Stimulated activated CD8-positive, alpha-beta memory T cell treated with anti-CD3 and anti-CD28 coated beads, Interleukin-7, amount 100 ng/mL, for 24 hours (primary cell): ENCODE measurements around the gene TDRD9.

ENCODE experiments used
- DNase-seq: peaks from one replicate; pipeline ENCODE4 v3.0.0-alpha.2; 2020; ENCODE audit warnings: low read depth

The TDRD9 gene

DNA sequence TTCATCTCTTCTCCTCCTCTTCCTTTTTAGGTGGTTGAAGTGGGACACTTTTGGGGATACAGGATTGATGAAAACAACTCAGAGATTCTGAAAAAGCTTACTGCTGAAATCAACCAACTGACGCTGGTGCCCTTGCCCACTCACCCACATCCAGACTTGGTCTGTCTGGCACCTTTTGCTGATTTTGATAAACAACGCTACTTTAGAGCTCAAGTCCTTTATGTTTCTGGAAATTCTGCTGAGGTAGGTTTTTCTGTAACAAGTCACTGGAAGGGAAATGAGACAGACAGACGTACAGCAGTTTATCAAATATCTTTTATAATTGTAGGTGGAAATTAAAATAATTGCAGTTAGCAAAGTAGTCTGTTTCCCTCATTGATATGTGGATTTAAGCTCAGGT lies 97.3 kb downstream of the TDRD9 start:
- no peak for DNase-seq

DNA sequence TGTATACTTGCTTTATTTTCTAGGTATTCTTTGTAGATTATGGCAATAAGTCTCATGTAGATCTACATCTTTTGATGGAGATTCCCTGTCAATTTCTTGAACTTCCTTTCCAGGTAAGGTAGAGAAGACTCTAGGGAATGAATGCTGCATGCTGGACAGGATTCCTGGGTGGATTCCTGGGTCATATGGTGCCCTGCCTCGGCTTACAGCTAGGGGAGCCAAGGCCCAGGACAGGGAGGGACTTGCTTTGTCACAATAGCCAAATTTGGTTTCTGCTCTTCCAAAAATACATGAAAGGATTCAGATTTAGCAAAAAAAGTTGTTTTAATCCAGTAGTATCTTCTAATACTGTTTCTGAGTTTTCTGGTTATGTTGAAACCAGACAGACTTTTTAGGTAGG lies 97.8 kb downstream of the TDRD9 start:
- no peak for DNase-seq

GRCh38 chr14:104030958-104031357 lies 102.7 kb downstream of the TDRD9 start:
- no peak for DNase-seq

DNA sequence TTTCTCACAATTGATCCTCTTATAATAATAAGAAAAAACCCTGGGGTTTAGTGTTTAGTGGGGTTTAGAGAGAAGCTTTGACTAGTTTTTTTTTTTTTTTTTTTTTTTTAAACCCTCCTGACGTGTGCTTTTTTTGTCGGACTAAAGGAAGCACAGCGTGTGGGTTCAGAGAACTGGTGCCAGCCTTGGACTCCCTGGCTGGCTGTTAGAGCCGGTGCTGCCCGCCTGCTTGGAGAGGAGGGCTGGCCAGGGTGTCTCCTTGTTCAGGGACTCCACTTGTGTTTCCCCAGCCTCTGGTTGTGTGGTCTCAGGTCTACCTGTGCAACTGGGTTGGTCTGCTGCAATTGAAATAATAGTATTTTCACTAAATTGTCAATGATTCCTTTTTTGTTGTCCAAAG lies 103.1 kb downstream of the TDRD9 start:
- DNase-seq = no peak

DNA sequence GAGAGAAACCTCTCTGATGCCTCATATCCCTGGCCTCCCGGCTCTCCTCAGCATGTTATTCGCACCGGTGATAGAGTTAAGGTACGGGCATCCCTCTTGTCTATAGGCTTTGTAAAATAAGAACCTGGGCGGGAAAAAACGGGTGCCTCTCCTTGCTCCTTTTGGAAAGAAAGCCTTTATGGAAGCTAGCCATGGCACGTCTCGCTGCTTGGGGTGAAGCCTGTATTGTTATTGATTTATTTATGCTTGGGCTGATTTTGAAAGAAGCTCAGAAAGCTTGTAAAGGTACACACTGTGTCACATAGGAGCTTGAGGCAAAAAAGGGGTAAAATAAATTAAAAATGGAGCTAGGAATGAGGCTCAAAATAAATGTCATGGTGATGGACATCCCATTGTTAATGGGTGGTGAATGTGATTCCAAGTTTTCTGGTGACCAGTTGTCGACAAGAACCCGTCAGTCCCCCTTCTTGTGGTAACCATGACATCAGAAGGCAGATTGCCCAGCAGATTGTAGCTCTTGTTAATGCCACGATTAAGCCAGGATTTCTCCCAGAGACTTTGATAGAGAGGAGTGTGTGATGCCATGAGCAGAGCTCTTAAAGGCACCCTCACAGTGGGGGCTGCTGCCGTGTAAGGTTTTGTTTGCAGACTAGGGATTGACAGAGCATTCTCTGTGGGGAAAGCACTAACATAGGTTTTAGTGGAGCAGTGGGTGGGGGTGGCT lies 106.9 kb downstream of the TDRD9 start:
- no peak for DNase-seq

GRCh38 chr14:104036212-104036611 lies 108.0 kb downstream of the TDRD9 start:
- DNase-seq = no peak

DNA sequence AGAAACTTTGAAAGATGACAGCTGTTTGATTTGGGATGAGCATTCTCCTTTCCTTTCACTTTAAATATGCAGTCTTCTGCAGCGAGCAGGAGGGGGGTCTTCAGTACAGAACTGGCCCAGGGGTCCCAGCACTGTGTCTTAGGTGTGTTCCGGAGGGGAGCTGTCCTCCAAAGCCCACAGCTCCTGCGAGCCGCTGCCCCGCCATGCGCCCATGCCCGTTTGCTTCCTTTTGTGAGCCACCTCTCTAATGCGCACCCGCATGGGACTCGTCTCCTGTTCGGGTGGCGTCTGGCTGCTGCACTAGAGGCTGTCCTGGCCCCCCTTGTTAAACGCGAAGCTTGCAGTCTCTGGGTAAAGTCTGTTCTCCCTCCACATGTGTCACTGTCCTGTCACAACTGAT lies 108.8 kb downstream of the TDRD9 start:
- no peak for DNase-seq

- DNase-seq = no peak
Observed at GRCh38 chr14:104037903-104038302, 109.6 kb downstream of the TDRD9 start.

DNA sequence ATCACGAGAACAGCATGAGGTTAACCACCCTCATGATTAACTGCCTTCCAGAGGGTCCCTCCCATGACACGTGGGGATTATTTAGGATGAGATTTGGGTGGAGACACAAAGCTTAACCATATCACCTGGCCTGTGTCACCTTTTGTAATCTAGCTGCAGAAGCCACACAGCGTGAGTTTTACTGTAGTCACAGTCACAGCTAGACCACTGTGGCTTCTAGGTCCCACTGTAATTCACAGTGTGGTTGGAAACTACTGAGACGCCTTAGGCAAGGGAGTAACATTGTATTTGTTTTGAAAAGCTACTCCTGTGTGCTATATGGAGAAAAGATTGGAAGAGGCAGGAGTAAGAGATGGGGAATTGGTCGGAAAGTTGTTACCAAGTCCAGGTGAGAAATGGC lies 111.0 kb downstream of the TDRD9 start:
- DNase-seq = no peak

DNA sequence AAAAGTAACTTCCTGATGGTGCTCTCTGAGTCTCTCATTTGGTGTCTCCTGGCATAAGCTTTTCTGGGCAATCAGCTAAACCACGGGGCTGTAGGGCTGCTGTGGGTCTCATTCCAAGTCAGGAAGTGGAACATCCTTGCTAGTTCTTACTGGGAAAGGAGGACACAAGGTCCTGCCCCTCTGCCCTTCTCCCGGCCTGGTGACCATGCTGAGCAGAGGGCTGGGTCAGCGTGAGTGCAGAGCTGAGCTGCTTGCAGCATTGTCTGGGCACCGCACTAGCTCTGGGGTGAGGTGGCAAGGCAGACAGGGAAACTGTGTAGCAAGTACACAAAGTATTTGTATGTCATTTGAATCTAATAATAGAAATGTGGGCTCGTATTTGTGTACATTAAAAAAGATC lies 112.3 kb downstream of the TDRD9 start:
- DNase-seq = no peak

DNA sequence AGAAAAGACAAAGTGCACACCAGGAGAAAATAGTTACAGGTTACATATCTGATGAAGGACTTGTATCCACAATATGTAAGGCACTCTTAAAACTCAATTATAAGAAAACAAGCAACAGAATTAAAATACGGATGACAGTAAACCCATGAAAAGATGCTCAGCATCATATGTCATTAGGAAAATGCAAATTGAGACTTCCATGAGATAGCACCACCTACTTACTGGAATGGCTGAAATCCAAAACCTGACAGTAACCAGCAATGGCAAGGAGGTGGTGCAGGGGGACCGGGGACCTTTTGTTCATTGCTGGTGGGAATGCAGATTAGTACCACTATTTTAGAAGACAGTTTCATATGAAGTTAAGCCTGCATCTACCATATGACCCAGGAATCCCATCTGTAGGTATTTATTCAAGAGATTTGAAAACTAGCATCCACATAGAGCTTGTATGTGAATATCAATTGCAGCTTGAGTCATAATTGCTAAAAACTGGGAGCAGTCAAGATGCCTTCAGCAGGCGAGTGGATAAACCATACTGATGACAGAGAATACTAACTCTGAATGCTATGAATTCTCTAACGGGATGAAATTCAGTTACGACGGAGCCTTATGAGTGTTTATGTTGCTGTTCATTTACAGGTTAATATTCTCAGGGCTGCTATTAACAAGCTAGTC lies 113.3 kb downstream of the TDRD9 start:
- no peak for DNase-seq

GRCh38 chr14:104044016-104044415 lies 115.8 kb downstream of the TDRD9 start:
- DNase-seq = no peak

DNA sequence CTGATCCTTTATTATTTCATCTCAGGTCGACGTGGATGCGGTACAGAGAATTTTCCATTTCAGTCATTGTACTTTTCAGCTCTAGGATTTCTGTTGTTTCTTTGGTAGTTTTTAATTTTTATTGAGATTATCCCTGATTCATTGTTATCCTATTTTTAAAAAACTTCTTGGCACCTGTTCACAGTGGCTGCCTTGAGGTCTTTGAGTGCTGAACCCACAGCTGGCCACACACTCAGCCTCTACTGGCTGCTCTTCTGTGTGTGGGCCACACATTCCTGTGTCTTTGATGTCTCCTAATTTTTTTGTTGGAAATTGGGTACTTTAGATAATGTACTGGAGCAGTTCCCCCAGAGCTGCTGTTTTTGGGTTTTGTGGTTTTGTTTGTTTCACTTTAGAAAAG lies 119.5 kb downstream of the TDRD9 start:
- DNase-seq = no peak

DNA sequence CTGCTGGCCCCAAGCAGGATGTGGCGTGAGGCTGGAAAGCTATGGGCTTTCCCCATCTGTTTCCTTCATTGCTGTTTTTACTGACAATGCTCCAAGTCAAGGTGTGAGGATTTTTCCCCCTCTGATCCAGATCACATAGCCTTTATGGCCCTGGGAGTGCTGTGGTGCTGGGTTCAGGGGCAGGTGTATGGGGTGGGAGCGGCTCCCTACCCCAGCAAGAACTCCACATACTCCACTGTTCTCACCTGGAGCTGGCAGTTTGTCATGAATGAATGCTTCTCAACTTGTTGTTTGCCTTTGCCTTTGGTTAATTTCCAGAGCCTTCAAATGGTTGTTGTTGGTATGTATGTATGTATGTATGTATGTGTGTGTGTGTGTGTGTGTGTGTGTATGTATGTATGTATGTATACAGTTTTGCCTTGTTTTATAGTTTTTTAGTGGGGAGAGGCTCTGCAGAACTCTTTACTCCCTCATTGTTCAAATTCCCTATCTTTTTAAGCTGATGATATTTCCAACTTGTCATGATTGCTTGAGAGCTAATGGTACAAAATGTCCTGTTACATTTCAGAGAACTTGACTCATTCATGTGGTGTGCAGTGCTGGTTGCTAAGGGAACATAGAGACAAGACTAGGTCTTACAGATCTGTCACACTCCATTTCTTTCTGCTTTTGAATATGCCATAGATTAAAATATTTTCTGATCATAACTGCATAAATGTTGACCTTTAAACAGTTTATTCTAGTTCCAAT lies 120.7 kb downstream of the TDRD9 start:
- DNase-seq = no peak

DNA sequence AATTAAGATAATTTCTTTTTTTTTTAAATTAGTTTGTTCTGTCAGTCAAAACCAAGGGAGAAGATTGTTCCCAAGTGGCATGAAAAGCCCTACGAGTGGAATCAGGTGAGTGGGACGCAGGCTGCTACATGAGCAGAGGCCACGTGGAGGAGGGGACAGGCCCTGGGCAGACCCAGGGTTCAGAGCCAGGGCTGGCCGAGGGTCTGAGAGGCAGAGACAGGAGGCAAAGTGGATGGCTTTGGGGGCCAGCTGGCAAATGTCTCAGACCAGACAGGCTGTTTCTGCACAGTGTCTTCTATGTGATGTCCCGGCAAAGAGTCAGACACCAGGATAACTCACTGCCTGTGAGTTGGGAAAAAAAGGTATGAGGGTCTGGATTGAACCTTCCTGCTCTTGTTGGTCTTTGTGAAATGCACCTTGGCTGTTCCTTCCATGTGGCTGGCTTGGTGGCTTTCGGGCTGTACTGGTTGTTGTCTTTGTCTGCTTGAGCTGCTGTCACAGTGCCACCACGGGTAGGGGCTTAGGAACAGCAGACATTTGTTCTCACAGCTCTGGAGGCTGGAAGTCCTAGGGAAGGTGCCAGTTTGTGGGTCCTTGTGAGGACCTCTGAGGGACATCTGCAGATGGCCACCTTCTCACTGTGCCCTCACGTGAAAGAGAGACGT lies 121.5 kb downstream of the TDRD9 start:
- DNase-seq = no peak

GRCh38 chr14:104051092-104051813 lies 123.0 kb downstream of the TDRD9 start:
- DNase-seq = no peak

DNA sequence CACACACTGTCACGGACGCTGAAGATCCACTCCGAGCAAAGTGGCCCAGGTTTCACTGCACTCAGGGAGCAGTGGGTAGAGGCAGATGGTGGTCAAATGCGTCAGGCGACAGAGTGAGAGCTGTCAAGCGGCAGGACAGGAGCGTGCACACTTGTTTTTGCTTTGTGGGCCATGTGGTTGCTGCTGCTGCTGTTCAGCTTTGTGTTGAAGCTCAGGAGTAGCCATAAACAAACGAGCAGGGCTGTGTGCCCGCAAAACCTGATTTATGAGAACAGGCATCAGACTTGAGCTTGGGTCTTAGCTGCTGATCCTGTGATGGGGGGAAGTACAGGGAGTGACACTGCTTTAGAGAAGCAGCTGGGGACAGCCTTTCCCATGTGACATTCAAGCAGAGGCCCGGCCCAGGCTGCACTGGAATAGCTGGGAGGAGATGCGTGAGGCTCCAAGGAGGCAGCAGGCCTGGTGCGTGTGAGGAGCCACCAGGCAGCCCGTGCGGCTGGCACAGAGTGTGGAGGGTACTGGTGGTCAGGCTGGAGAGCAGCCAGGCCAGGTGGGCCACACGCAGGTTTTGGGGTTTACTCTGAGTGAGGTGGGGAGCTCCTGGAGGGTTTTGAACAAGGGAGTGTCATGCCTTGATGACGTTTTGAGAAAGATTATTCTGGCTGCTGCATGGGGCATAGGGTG lies 126.1 kb downstream of the TDRD9 start:
- no peak for DNase-seq

- no peak for DNase-seq
Observed at GRCh38 chr14:104062281-104062680, 134.0 kb downstream of the TDRD9 start.

DNA sequence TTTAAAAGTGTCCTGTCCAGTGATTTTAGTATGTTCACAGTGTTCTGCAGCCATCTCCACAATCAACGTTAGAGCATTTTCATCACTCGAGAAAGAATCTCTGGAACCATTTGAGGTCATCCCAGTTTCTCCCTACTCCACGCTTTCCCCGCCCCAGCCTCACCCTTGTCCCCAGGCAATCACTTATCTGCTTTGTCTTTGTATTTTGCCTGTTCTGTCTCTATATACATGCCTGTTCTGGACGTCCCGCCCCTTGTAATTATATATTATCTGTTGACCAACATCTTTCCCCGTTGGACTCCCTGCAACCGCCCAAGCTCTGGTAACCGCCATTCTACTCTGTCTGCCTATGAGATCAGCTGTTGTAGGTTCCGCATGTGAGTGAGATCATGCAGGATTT lies 135.7 kb downstream of the TDRD9 start:
- no peak for DNase-seq

DNA sequence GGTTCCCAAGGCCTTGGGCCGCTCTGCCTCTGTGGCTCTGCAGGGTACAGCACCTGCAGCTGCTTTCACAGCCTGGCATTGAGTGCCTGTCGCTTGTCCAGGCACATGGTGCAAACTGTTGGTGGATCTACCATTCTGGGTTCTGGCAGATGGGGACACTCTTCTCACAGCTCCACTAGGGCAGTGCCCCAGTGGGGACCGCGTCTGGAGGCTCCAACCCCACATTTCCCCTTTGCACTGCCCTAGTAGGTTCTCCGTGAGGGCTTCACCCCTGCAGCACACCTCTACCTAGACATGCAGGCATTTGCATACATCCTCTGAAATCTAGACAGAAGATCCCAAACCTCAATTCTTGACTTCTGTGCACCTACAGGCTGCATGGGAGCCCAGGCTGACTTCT lies 138.0 kb downstream of the TDRD9 start:
- no peak for DNase-seq

DNA sequence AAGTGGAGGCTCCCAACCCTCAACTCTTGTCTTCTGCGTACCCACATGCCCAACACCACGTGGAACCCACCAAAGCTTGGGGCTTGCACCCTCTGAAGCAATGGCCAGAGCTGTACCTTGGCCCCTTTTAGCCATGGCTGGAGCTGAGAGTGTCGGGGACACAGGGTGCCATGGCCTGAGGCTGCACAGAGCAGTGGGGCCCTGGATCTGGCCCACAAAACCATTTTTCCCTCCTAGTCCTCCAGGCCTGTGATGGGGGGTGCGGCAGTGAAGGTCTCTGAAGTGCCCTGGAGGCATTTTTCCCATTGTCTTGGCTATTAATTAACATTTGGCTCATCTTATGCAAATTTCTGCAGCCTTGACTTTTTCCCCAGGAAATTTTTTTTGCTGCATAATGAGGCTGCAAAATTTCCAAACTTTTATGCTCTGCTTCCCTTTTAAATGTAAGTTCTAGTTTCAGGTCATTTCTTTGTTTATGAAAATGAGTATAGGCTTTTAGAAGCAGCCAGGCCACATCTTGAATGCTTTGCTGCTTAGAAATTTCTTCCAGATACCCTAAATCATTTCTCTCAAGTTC lies 138.6 kb downstream of the TDRD9 start:
- DNase-seq = no peak
